ENCODE results near the gene WHRN. TPM values are rescaled to one million over a fixed set of nuclear protein-coding genes. Genes with fewer than 3 reads are reported as not detected.

WHRN gene
- total and polyA plus RNA-seq, 2 donors from 2014 or later: 4.4 to 14.8 TPM

DNA sequence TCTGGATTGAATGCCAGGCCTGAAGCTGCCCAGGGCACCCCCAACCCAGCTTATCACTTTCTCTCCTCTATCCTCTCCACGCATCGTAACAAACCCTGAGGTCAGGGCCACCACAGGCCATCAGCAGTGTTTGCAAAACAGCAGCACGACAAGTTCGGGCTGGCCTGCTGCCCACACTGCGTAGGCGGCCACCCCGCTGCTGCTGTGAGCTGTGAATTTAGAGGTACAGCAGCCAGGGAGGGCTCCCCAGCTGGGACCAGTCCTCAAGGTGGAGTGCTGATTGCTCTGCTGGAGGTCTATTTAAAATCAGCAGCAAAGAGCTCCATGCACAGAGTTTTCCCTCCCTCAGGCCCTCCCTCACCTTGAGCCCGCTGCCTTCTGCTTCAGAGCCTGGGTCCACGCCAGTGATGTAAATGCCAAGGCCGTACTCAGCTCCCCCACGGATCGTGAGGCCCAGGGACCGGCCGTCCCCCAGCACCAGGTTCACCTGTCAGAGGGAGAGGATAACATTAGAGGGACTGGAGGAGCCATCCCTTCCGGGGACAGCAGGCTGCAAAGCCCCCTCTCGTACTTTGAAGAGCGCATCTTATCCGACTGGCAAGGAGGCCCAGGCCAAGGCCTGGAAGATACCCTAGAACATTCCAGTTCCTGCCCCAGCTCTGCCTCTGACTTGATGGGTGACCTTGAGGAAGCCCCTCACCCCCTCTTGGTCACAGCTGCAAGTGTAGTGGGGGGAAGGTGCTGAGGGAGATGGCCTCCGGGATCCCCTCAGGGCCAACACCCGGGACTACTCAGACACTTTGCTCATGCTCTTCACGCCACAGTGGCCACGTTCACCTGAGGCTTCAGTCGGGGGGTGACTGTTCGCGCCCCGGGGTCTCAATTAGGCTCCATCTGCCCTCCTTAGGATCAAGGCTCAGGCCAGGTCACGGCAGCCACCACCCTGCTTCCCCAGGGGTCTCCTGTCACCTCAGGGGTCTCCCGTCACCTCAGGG, 39.1 kb downstream of the WHRN start:
- H3K27ac ChIP-seq (ENCODE audit: low read depth in 2 of 2, low read length in 2 of 2): no peak overlapping the region
- peaks cover 0 to 6% (median 0%) of the 10 kb centered on the region in 3 donors for H3K36me3 ChIP-seq (ENCODE audit: control insufficient read depth in 2 of 3, insufficient read depth in 3 of 3, low read length in 3 of 3)
- peaks cover 0 to 6% (median 0%) of the 10 kb centered on the region in 3 donors for H3K9me3 ChIP-seq (ENCODE audit: control insufficient read depth in 2 of 3, insufficient read depth in 1 of 3, low read length in 3 of 3)
- intact Hi-C loops (cut with DNase I): no loop called here
- TF ChIP-seq, protein P1, sequence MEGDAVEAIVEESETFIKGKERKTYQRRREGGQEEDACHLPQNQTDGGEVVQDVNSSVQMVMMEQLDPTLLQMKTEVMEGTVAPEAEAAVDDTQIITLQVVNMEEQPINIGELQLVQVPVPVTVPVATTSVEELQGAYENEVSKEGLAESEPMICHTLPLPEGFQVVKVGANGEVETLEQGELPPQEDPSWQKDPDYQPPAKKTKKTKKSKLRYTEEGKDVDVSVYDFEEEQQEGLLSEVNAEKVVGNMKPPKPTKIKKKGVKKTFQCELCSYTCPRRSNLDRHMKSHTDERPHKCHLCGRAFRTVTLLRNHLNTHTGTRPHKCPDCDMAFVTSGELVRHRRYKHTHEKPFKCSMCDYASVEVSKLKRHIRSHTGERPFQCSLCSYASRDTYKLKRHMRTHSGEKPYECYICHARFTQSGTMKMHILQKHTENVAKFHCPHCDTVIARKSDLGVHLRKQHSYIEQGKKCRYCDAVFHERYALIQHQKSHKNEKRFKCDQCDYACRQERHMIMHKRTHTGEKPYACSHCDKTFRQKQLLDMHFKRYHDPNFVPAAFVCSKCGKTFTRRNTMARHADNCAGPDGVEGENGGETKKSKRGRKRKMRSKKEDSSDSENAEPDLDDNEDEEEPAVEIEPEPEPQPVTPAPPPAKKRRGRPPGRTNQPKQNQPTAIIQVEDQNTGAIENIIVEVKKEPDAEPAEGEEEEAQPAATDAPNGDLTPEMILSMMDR (IDR thresholded peaks at IDR 0.05; ENCODE audit: borderline replicate concordance, extremely low read depth, insufficient read depth): no peak
- DNase-seq (peak in 1 of 5 donors; percentile 22), FAIRE-seq (no peak)
- no peaks in the 10 kb centered on the region for H3K27me3 ChIP-seq (ENCODE audit: control insufficient read depth, insufficient read depth, low read length)
- no peaks in the 10 kb centered on the region for H3K4me1 ChIP-seq (ENCODE audit: control insufficient read depth in 2 of 3, insufficient read depth in 2 of 3, low read depth in 1 of 3, low read length in 3 of 3)
- no peak overlapping the region for H3K4me3 ChIP-seq (ENCODE audit: low read length in 3 of 3)
- no peak overlapping the region for H3K9ac ChIP-seq (ENCODE audit: low read length in 3 of 3)

GRCh38 chr9:114465417-114465816, 39.9 kb downstream of the WHRN start:
- H3K36me3 ChIP-seq (ENCODE audit: control insufficient read depth in 2 of 3, insufficient read depth in 3 of 3, low read length in 3 of 3): peaks cover 0 to 6% (median 0%) of the 10 kb centered on the region in 3 donors
- H3K9ac ChIP-seq (ENCODE audit: low read length in 3 of 3): no peak overlapping the region
- no peak overlapping the region for H3K4me3 ChIP-seq (ENCODE audit: low read length in 3 of 3)
- no peak overlapping the region for H3K27ac ChIP-seq (ENCODE audit: low read depth in 2 of 2, low read length in 2 of 2)
- H3K9me3 ChIP-seq (ENCODE audit: control insufficient read depth in 2 of 3, insufficient read depth in 1 of 3, low read length in 3 of 3): peaks cover 0 to 6% (median 0%) of the 10 kb centered on the region in 3 donors
- no peaks in the 10 kb centered on the region for H3K4me1 ChIP-seq (ENCODE audit: control insufficient read depth in 2 of 3, insufficient read depth in 2 of 3, low read depth in 1 of 3, low read length in 3 of 3)
- DNase-seq (no peak), FAIRE-seq (no peak)
- intact Hi-C loops (cut with DNase I): no loop called here
- no peaks in the 10 kb centered on the region for H3K27me3 ChIP-seq (ENCODE audit: control insufficient read depth, insufficient read depth, low read length)
- TF ChIP-seq, protein P1 (IDR thresholded peaks at IDR 0.05; ENCODE audit: borderline replicate concordance, extremely low read depth, insufficient read depth): no peak

GRCh38 chr9:114464281-114465051, 40.8 kb downstream of the WHRN start:
- no peak overlapping the region for H3K27ac ChIP-seq (ENCODE audit: low read depth in 2 of 2, low read length in 2 of 2)
- peaks cover 0 to 6% (median 0%) of the 10 kb centered on the region in 3 donors for H3K36me3 ChIP-seq (ENCODE audit: control insufficient read depth in 2 of 3, insufficient read depth in 3 of 3, low read length in 3 of 3)
- no peak for FAIRE-seq
- no peak overlapping the region for H3K9ac ChIP-seq (ENCODE audit: low read length in 3 of 3)
- H3K4me1 ChIP-seq (ENCODE audit: control insufficient read depth in 2 of 3, insufficient read depth in 2 of 3, low read depth in 1 of 3, low read length in 3 of 3): no peaks in the 10 kb centered on the region
- no peaks in the 10 kb centered on the region for H3K27me3 ChIP-seq (ENCODE audit: control insufficient read depth, insufficient read depth, low read length)
- no peak overlapping the region for H3K4me3 ChIP-seq (ENCODE audit: low read length in 3 of 3)
- no peak for DNase-seq
- TF ChIP-seq, protein P1 (IDR thresholded peaks at IDR 0.05; ENCODE audit: borderline replicate concordance, extremely low read depth, insufficient read depth): no peak
- intact Hi-C loops (cut with DNase I): no loop called here
- H3K9me3 ChIP-seq (ENCODE audit: control insufficient read depth in 2 of 3, insufficient read depth in 1 of 3, low read length in 3 of 3): no peaks in the 10 kb centered on the region

All from kidney (tissue), 14 donors.